ENCODE measurements around the gene RAB3D.

Gene RAB3D

DNA sequence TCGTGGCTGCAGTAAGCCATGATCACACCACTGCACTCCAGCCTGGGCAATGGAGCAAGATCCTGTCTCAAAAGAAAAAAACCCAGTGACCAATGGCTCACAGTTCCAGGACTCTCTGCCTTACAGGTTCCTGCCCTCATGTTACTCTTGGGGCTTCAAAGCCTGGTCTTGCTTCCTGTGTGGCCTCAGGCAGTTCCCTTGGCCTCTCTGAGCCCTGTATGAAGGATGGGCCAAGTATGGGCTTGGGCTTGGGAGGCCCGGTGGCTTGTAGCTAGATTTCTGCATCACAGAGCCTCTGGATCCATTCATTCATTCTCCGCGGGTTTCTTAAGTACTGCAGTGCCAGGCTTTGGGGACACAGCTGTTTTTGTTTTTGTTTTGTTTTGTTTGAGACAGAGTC, 44.3 kb downstream of the RAB3D start:
- no peak for DNase-seq (ENCODE audit: extremely low spot score)
- ChIA-PET CTCF (no interaction called here), POLR2A (interaction anchor here (2.0 kb wide), 2 partner anchors 80 to 87 kb away, joined by 13 to 14 read pairs; partner anchors contain the start of gene SWSAP1)
- TF ChIP-seq SUZ12 (IDR thresholded peaks at IDR 0.05) (no peak), TARDBP (IDR thresholded peaks at IDR 0.05) (no peak), NFRKB (IDR thresholded peaks at IDR 0.05) (no peak), HDGF (IDR thresholded peaks at IDR 0.05; ENCODE audit: borderline replicate concordance) (no peak), ELF4 (IDR thresholded peaks at IDR 0.05) (no peak), LEF1 (IDR thresholded peaks at IDR 0.05; ENCODE audit: borderline replicate concordance) (no peak), BHLHE40 (IDR thresholded peaks at IDR 0.05; ENCODE audit: borderline replicate concordance) (no peak), ZNF384 (IDR thresholded peaks at IDR 0.05) (no peak), FOXK2 (IDR thresholded peaks at IDR 0.05) (no peak), FOXM1 (IDR thresholded peaks at IDR 0.05; ENCODE audit: borderline replicate concordance) (no peak), L3MBTL2 (conservative IDR thresholded peaks at IDR 0.05) (no peak)
- TF ChIP-seq, protein P1, sequence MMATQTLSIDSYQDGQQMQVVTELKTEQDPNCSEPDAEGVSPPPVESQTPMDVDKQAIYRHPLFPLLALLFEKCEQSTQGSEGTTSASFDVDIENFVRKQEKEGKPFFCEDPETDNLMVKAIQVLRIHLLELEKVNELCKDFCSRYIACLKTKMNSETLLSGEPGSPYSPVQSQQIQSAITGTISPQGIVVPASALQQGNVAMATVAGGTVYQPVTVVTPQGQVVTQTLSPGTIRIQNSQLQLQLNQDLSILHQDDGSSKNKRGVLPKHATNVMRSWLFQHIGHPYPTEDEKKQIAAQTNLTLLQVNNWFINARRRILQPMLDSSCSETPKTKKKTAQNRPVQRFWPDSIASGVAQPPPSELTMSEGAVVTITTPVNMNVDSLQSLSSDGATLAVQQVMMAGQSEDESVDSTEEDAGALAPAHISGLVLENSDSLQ (IDR thresholded peaks at IDR 0.05): no peak

DNA sequence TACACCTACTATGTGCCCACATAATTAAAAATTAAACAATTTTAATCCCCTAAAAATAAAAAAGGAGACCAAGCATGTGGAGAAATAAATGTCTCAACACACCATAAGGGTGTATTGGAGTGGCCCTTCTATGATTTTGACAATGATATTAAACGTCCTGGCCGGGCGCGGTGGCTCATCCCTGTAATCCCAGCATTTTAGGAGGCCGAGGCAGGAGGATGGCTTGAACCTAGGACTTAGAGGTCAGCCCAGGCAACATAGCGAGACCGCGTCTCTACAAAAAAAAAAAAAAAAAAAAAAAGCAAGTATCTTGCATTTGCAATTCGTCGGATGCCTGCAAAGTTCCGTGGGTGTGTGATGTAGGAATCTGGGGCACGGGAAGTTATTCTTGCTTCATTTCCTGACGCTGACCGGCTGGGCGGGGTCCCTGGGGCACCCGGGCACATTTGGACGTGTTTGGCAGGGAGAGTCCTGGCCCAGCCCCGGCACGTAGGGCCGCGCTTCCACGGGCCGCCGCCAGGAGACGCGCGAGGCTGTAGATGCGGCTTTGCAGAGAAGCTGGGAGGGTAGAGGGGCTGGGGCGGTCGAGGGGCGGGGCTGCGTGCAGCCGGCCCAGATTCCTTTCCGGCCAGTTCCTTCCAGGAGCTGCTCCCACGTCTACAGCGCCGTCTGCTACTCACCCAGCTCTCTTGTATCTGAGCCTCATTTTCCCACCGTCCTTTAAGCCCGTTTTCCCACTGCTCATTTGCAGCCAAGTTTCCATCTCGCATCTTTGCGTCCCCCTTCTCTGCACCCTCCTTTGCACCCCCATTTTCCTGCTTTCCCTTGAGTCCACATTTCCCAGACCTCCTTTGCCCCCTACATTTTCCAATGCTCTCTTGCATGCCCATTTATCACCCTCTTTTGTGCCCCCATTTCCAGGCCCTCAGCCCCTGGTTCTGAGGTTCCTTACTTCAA, 45.7 kb downstream of the RAB3D start:
- peak; percentile 94 for DNase-seq (ENCODE audit: extremely low spot score)
- POLR2A ChIA-PET: interaction anchor here (0.6 to 2.0 kb wide), 9 partner anchors 10 to 189 kb away, joined by 3 to 14 read pairs (median 3); partner anchors contain the start of genes CCDC159, SWSAP1 and TMEM205
- TF ChIP-seq FOXA1 (IDR thresholded peaks at IDR 0.05): no peak
- no peak for TF ChIP-seq FOXK2 (IDR thresholded peaks at IDR 0.05)
- no peak for TF ChIP-seq SUZ12 (IDR thresholded peaks at IDR 0.05)
- no peak for TF ChIP-seq SP1 (IDR thresholded peaks at IDR 0.05)
- TF ChIP-seq ZNF384 (IDR thresholded peaks at IDR 0.05): peak; percentile 85
- CTCF ChIA-PET: interaction anchor here (0.6 to 1.2 kb wide), 12 partner anchors 18 to 324 kb away, joined by 3 to 12 read pairs (median 4); partner anchors contain the start of genes ODAD3, PRKCSH and SWSAP1

- TF ChIP-seq ZNF384 (IDR thresholded peaks at IDR 0.05) (no peak), NFRKB (IDR thresholded peaks at IDR 0.05) (no peak), FOXM1 (IDR thresholded peaks at IDR 0.05; ENCODE audit: borderline replicate concordance) (no peak), LEF1 (IDR thresholded peaks at IDR 0.05; ENCODE audit: borderline replicate concordance) (no peak), ARNT (IDR thresholded peaks at IDR 0.05) (no peak), FOXA1 (IDR thresholded peaks at IDR 0.05) (no peak), ELF4 (IDR thresholded peaks at IDR 0.05) (no peak), L3MBTL2 (conservative IDR thresholded peaks at IDR 0.05) (no peak), CTBP1 (IDR thresholded peaks at IDR 0.05; ENCODE audit: borderline replicate concordance) (no peak), SUZ12 (IDR thresholded peaks at IDR 0.05) (no peak), SP1 (IDR thresholded peaks at IDR 0.05) (no peak), TARDBP (IDR thresholded peaks at IDR 0.05) (no peak), FOXK2 (IDR thresholded peaks at IDR 0.05) (no peak), HDGF (IDR thresholded peaks at IDR 0.05; ENCODE audit: borderline replicate concordance) (no peak), BHLHE40 (IDR thresholded peaks at IDR 0.05; ENCODE audit: borderline replicate concordance) (no peak)
- TF ChIP-seq, protein P1 (IDR thresholded peaks at IDR 0.05): no peak
- CTCF ChIA-PET: interaction anchor here (1.0 kb wide), 1 partner anchor 89 kb away, joined by 8 read pairs; no protein-coding TSS in a partner anchor
- POLR2A ChIA-PET: interaction anchor here (0.8 kb wide), 1 partner anchor 59 kb away, joined by 3 read pairs; no protein-coding TSS in a partner anchor
- DNase-seq (ENCODE audit: extremely low spot score): no peak
These were observed 47.5 kb downstream of the RAB3D start for GRCh38 chr19:11291991-11292390.

GRCh38 chr19:11291415-11291814, 48.0 kb downstream of the RAB3D start:
- TF ChIP-seq ARNT (IDR thresholded peaks at IDR 0.05): no peak
- no peak for TF ChIP-seq FOXA1 (IDR thresholded peaks at IDR 0.05)
- TF ChIP-seq SP1 (IDR thresholded peaks at IDR 0.05): no peak
- TF ChIP-seq FOXM1 (IDR thresholded peaks at IDR 0.05; ENCODE audit: borderline replicate concordance): no peak
- TF ChIP-seq ELF4 (IDR thresholded peaks at IDR 0.05): no peak
- TF ChIP-seq ZNF384 (IDR thresholded peaks at IDR 0.05): no peak
- TF ChIP-seq TARDBP (IDR thresholded peaks at IDR 0.05): no peak
- TF ChIP-seq FOXK2 (IDR thresholded peaks at IDR 0.05): no peak
- no peak for DNase-seq (ENCODE audit: extremely low spot score)
- CTCF ChIA-PET: no interaction called here
- POLR2A ChIA-PET: no interaction called here

- no peak for DNase-seq (ENCODE audit: extremely low spot score)
- ChIA-PET POLR2A (no interaction called here), CTCF (interaction anchor here (0.7 to 0.8 kb wide), 2 partner anchors 84 to 86 kb away, joined by 4 read pairs; partner anchors contain the start of gene SWSAP1)
- no peak for TF ChIP-seq ARNT (IDR thresholded peaks at IDR 0.05)
- peak; percentile 34; the same call in 1 of the 2 replicates for TF ChIP-seq ZNF384 (IDR thresholded peaks at IDR 0.05)
These were observed 49.2 kb downstream of the RAB3D start for GRCh38 chr19:11290256-11290655.

DNA sequence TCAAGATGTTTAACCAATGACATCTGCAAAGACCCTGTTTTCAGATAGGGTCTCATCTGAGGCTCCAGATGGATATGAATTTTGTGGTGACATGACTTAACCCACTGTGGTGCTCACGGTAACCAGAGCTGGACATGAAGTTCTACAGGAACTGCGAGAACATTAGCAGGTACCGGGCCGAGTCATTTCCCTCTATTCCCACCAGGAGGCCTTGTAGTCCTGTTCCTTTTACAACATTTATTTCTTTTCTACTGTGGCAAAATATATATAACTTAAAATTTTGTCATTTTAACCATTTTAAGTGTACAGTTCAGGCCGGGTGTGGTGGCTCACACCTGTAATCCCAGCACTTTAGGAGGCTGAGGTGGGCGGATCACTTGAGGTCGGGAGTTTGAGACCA, 51.1 kb downstream of the RAB3D start:
- POLR2A ChIA-PET: interaction anchor here (0.6 kb wide), 1 partner anchor 87 kb away, joined by 3 read pairs; no protein-coding TSS in a partner anchor
- CTCF ChIA-PET: no interaction called here
- no peak for DNase-seq (ENCODE audit: extremely low spot score)
- TF ChIP-seq FOXA1 (IDR thresholded peaks at IDR 0.05) (no peak), FOXM1 (IDR thresholded peaks at IDR 0.05; ENCODE audit: borderline replicate concordance) (no peak), BHLHE40 (IDR thresholded peaks at IDR 0.05; ENCODE audit: borderline replicate concordance) (no peak), TARDBP (IDR thresholded peaks at IDR 0.05) (no peak), LEF1 (IDR thresholded peaks at IDR 0.05; ENCODE audit: borderline replicate concordance) (no peak), CTBP1 (IDR thresholded peaks at IDR 0.05; ENCODE audit: borderline replicate concordance) (no peak), HDGF (IDR thresholded peaks at IDR 0.05; ENCODE audit: borderline replicate concordance) (no peak), NFRKB (IDR thresholded peaks at IDR 0.05) (no peak), L3MBTL2 (conservative IDR thresholded peaks at IDR 0.05) (no peak)

Data from HEK293T (cell line).